Stimulated activated CD8-positive, alpha-beta memory T cell treated with anti-CD3 and anti-CD28 coated beads, Interleukin-2, amount 100 ng/mL, for 1 hour (primary cell): ENCODE measurements around the gene NTN3.
"Not testable (repeated sequence)": the region's sequence is repeated elsewhere in the genome, so short reads cannot be mapped to it uniquely, and the experiment has no call there.

Experiments used
- DNase-seq, 2 donors: peaks; one replicate each; pipeline ENCODE4 v3.0.0-alpha.2; 2020; ENCODE audit warnings: low read depth in 2 of 2

The NTN3 gene

DNA sequence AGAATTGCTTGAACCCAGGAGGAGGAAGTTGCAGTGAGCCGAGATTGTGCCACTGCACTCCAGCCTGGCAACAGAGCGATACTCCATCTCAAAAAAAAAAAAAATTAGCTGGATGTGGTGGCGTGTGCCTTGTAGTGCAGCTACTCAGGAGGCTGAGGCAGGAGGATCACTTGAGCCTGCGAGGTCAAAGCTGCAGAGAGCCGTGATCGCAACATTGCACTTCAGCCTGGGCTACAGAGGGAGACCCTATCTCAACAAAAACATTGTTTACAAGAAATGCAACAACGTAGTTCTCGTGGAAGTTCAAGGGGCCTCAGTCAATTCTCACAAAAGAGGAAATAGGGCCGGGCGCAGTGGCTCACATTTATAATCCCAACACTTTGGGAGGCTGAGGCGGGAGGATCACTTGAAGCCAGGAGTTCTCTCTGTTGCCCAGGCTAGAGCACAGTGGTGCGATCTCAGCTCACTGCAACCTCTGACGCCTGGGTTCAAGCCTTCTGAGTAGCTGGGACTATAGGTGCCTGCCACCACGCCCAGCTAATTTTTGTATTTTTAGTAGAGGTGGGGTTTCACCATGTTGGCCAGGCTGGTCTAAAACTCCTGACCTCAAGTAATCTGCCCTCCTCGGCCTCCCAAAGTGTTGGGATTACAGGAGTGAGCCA lies 29.8 kb upstream of the NTN3 start:
- DNase-seq = not testable (repeated sequence)

DNA sequence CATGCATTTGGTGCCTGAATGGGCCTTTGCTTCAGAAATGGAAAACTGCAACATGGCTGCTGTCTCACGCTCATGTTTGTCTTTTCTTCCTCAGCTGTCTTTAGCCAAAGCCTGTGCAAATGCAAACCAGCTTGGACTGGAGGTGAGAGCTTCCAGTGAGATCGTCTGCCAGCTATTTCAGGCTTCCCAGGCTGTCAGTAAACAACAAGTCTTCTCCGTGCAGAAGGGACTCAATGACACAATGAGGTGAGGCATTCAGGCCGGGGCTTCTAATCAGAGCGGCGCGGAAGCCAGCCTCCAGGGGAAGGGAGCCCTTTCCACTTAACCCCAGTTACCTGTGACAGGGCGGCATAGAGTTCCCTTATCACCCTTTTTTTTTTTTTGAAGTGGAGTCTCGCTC lies 27.5 kb upstream of the NTN3 start:
- no peak for DNase-seq

DNA sequence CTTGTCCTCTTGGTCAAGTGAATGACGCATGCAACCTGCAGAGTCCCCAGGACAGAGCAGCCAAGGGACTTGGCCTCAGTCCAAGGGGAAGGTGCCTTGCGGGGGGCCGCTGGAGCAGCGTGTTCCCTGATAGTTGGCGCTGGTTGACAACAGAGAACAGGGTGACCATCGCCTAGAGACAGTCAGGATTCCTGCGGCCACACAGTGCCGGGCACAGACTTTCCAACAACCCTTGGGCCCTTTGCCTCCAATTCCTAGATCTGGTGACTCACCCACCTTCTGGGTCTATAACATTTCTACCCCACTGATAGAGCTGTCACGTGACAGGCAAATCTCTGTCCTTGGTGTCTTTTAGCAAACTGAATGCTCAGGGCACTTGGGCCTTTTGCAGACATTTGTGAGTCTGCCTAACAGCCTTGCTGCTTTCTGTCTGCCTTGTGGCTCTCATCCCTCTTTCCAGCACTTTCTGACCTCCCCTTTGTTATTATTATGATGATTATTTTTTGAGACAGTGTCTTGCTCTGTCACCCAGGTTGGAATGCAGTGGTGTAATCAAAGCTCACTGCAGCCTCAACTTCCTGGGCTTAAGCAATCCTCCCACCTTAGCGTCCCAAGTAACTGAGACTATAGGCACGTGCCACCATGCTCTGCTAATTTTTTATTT lies 23.0 kb upstream of the NTN3 start:
- no peak for DNase-seq

DNA sequence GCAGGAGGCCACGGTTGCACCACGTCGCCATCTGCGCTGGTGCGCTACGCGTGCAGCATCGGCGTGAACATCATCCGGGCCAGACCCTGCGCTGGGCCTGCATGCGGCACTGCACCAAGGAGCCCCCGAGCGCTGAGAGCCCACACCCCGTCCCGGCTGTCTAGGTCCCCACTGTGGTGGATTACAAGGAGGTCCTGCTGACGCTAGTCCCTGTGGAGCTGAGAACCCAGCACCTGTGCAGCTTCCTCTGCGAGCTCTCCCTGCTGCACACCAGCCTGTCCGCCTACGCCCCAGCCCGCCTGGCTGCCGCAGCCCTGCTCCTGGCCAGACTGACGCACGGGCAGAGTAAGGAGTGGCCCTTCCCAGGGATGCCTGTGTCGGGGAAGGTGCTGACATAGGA lies 22.0 kb upstream of the NTN3 start:
- no peak for DNase-seq

DNA sequence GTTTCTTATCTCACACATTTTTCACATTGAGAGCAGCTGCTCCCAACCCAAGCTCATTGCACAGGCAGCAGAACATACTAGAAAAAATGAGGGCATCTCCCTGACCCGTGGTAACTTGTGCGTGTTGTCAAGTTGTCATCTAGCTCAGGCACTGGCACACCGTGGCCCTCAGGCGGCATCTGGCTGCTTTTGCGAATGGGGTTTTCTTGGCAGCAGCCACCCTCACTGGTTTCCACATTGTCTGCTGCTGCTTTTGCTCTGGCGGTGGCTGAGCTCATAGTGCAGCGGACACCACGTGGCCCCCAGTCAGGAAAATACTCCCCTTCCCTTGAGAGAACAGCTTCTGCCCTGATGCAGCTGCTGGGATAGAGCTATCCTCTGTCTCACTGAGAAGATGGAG lies 20.6 kb upstream of the NTN3 start:
- no peak for DNase-seq

DNA sequence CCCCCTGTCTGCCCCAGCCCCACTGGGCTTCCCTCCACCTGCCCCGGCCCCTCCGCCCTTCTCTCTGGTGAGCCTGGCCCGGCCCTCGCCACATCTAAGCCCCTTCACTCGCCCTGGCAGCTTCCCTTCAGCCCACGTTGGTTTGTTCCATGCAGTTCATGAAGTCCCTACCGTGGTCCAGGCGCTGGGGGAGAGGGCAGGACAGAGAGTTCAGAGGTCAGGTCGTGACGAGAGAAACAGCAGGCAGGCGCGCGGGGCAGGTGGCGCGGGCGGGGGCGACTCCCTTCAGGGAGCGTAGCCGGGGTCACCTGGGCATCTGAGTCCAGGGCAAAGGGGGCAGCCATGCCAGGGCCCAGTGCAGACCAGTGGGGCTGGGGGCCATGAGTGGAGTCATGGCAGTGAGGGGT lies 20.1 kb upstream of the NTN3 start:
- no peak for DNase-seq

DNA sequence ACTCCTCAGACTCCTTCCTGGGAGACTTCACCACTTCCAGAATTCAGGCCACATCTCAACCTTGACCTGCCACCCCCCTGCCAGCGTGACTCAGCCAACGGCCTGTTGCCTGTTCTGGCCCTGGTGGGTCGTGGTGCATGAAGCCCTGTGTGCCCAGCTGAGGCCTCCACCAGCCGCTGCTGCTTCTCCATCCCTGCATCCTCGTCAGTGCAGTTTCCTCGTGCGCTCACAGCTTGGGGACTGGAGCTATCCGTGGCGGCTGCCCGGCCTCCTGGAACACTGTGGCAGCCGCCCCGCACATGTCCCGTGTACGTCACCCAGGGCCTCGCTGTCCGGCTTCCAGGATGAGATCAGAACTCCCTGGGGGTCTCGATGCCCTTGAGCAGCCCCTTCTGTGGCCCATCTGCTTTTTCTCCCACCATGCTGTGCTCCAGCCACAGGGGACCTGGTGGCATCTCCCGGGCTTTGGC lies 19.2 kb upstream of the NTN3 start:
- no peak for DNase-seq

DNA sequence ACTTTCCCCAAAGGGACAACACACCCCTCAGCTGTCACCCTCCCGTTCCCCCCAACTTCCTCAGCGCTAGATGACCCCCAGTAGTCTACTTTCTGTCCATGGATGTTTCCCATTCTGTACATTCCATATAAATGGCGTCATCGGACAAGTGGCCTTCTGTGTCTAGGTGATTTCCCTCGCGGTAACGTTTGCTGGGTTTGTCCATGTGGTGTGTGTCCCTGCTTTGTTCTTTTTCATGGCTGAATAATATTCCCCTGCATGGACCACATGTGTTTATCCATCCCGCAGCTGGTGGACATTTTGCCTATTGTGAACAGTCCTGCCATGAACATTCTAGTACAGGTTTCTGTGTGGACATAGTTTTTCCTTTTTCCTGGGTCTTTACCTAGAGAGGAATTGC lies 18.4 kb upstream of the NTN3 start:
- DNase-seq = no peak

DNA sequence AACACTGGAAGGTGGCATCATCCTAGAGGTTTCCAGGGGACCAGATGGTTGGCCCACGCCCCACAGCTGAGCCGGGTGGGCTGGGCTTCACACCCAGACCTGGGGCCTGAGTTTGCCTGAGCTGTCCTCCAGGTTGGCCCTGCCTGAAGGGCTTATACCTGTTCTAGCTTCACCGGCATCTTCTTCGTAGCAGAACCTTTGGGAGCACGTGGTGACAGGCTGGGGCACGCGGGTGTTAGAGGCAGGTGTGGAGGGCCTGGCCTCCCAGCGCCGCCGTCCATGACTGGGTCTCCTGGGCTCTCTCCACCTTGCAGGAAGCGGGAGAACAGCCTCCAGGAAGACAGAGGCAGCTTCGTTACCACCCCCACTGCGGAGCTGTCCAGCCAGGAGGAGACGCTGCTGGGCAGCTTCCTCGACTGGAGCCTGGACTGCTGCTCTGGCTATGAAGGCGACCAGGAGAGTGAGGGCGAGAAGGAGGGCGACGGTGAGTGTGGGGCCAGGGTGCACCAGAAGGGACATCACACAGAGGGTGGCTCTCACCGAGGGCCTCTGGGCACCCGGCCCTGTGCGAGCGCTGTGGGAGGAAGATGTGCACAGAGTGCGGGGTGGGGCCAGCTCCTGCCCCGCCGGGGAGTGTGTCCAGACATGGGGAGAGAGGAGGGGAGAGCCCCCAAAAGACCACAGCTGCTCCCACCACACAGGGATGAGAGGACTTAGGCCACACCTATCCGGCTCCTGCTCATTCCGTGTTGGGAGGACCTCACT lies 15.8 kb upstream of the NTN3 start:
- DNase-seq = no peak

DNA sequence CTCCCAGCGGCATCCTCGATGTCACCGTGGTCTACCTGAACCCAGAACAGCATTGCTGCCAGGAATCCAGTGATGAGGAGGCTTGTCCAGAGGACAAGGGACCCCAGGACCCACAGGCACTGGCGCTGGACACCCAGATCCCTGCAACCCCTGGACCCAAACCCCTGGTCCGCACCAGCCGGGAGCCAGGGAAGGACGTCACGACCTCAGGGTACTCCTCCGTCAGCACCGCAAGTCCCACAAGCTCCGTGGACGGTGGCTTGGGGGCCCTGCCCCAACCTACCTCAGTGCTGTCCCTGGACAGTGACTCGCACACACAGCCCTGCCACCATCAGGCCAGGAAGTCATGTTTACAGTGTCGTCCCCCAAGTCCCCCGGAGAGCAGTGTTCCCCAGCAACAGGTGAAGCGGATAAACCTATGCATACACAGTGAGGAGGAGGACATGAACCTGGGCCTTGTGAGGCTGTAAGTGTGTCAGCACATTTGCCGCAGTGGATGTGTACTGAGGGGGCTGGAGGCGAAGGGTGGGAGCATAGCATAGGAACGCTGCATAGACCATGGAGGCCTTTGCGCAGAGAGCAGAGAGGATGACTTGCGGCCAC lies 14.4 kb upstream of the NTN3 start:
- DNase-seq = no peak

DNA sequence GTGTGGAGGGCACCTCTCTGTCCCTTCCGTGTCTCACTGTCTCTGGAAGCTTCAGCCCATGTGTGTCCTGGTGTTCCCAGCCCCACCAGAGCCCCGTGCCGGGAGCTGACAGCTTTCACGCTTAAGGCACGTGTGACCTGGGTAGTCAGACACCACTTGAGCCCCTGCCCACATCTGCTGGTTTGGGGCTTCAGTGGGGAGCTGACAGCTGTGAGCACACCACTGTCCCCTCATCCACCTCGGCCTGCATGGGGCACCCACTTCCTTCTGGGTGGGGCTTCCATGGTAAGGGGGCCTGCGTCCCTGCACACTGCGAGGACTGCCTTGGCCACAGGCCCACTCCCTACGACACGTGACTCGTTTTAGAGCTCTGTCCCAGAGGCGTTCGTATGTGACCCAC lies 13.8 kb upstream of the NTN3 start:
- no peak for DNase-seq

DNA sequence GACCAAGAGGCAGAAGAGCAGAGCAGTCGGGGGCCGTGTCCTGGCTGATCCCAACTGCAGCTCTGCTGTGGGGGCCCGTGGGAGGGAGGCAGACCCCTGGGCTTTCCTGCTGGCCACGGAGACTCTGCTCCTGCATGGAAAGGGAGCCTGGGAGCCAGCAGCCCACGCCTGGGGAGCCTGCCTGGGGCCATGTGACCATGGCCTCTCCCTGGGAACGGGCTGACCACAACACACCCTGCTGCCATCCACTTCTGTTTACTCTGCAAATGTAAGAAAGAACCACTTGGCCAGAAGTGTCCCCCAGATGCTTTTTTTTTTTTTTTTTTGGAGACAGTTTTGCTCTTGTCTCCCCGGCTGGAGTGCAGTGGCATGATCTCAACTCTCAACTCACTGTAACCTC lies 13.2 kb upstream of the NTN3 start:
- DNase-seq = no peak

DNA sequence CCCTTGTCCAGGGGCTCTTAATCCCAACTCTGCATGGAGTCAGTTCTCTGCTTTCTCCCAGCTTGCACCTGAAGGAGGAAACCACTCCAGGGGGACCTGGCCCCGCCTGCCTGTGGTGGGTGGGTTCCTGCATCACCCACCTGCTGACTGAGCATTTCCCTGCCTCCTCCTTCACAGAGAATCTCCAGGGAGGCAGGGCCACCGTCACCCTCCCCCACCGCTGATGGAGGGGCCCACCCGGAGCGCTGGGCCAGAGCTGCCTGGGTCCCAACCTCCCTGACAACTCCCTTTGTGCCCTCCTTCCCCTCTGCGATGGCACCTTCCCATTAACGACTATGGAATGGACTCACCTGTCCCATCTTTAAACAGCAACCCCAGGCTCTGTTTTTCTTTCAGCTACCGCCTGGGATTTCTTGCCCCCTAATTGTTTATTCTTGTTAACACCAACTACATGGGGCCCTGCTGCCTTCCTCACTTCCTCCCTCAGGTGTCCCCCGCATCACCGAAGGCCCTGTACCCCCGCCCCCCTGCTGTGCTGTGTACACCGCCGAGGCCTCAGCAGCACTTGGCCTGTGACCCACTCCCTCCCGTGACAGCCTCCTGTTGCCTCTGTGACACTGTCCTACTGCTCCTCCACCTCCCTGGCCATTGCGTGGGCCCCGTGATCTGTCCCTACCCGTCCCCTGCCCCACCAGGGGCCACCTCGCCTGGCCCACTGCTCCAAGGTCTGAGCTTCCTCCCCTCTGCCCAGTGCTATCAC lies 12.0 kb upstream of the NTN3 start:
- no peak for DNase-seq

DNA sequence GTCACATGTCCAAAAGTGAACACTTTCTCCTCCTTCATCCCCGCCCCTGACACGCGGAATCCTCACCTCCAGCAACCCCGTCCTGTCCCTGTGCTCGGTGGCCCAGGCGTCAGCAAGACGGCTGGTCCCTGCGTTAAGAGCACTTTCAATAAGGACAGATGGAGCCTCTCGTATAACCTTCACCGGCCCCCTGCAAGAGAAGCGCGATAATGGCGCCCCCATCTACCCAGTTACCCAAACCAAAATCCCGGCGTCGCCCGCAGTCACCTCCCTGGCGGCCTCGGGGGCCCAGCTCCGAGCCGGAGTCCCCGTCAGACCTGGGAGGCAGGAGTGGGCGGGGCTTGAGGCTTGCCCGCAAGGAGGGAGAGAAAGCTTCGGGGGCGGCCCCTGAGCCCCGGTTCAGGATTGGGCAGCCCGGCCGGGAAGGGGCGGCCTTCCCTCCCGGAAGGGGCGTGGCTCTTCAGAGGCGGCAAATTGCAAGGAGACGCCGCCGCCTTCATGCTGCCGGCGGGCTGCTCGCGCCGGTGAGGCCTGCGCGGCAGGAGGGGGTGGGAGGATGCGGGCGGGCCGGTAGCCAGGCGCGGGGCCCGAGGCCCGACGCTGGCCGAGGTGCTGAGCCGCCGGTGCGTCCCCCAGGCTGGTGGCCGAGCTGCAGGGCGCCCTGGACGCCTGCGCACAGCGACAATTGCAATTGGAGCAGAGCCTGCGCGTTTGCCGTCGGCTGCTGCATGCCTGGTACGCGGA lies 11.3 kb upstream of the NTN3 start, which contains the start of gene TEDC2:
TSS of gene TEDC2 (plus strand) at position 463 of the 744 bp plus-strand sequence. CDS start at position 499, 36 bp downstream.
- peak; percentile 90 to 96 for DNase-seq

DNA sequence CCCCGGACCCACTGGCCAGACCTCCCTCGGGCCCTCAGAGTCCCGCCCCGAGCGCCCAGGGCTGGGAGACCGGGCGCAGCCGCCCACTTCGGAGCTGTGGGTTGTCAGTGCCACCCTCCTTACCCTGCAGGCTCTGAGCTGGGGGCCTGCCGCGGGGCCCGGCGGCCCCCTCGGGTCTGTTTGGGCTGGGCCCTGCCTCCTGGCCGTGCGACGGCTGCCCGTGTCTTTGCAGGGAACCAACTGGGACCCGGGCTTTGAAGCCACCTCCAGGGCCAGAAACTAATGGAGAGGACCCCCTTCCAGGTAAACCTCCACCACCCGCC lies 10.7 kb upstream of the NTN3 start:
- no peak for DNase-seq

DNA sequence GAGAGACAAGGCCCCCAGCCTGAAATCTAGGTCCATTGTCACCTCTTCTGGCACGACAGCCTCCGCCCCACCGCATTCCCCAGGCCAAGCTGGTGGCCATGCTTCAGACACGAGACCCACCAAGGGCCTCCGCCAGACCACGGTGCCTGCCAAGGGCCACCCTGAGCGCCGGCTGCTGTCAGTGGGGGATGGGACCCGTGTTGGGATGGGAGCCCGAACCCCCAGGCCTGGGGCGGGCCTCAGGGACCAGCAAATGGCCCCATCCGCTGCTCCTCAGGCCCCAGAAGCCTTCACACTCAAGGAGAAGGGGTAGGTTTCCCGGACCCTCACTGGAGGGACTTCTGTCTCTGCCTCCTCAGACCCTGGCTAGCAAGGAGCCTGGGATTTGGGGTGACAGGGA lies 10.2 kb upstream of the NTN3 start:
- DNase-seq = no peak

DNA sequence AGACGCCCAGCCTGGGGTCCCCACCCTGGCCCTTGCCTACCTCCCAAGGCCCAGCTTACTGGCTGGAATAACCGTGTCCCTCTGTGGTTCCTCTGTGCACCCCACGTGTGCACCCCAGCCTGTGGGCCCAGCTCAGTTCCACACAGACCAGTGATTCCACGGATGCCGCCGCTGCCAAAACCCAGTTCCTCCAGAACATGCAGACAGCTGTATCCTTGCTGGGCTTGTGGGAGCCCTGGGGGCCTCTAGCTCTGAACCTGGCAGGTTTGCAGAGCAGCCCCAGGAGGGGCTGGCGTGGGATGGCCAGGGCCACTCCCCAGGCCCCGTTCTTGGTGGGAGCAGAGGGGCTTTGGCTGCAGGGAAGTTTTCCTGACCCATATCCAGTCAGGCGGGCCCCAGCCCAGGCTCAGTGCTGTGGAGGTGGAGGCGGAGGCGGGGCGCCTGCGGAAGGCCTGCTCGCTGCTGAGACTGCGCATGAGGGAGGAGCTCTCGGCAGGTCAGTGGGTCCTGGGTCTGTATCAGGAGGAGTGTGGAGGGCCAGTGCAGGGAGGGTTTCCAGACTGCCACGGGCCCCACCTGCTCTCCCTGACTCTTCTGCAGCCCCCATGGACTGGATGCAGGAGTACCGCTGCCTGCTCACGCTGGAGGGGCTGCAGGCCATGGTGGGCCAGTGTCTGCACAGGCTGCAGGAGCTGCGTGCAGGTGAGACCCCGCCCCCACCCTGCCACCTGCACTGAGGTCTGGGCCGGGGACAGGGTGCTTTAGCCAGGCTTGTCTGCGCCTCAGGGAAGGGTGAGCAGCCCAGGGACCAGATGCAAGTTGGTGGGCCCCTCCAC lies 8.8 kb upstream of the NTN3 start:
- no peak for DNase-seq

DNA sequence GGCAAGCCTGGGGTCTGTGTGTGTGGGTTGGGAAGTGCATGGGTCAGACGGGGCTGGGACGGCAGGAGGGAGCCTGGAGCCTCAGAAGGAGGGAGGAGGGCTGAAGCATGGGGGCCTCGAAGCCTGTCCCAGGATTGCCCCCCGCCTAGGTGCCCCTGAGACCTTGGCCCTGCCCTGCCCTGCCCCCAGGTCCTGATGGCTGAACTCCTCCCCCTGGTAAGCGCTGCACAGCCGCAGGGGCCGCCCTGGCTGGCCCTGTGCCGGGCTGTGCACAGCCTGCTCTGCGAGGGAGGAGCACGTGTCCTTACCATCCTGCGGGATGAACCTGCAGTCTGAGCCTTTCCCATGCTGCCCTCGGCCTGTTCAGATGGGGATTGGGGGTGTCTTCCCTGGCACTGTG lies 6.8 kb upstream of the NTN3 start:
- no peak for DNase-seq

DNA sequence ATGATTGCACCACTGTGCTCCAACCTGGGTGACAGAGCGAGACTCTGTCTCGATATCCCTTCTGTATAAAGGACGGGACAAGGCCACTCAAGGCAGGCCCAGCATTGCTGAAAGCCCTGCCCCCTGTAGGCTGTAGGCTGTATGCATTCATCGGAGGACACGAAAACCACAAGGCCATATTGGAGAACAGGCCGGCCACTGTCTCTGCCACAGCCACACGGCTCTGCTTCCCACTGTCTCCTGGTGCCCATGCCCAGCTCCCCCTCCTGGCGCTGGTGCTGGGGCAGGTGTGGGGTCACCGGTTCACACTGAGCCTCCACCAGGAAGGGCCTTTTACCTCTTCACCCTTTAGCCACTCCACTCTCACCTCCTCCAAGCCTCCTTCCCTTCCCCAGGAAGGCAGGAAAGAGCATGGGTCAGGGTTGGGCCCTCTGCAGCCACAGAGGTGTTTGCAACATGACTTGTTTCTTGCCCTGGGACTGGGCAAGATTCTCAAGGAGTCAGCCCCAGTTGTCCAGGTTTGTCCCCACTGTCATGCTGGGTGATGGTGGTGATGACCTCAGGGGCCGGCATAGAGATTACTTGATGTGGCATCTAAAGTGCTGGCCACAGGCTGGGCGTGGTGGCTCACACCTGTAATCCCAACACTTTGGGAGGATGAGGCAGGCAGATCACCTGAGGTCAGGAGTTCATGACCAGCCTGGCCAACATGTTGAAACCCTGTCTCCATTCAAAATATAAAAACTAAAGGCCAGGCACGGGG lies 5.3 kb upstream of the NTN3 start:
- DNase-seq = no peak
